ENCODE results near the gene MIAT.

MIAT gene

DNA sequence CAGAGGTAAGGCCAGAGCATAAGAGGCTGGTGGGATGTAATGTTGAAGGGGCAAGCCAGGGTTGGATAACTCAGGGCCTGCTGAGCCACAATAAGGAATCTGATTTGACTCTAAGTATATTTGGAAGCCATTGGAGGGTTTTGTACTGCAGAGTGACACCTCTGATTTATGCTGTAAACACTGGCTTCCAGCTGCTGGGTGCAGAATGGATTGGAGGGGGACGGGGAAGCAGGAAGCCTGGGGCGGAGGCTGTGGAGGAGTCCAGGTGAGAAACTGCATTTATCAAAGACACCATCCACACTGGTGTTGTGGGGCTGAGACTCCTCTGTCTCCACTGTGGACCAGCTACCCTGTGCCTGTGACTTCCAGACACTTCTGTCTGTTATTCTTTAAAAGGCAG is 26.8 kb downstream of the MIAT start:
- TF ChIP-seq CTCF (conservative IDR thresholded peaks at IDR 0.05; ENCODE audit: low read length) = no peak
- no peak for DNase-seq (ENCODE audit: low read depth)
- H3K4me3 ChIP-seq (ENCODE audit: low read length) = no peak overlapping the region

DNA sequence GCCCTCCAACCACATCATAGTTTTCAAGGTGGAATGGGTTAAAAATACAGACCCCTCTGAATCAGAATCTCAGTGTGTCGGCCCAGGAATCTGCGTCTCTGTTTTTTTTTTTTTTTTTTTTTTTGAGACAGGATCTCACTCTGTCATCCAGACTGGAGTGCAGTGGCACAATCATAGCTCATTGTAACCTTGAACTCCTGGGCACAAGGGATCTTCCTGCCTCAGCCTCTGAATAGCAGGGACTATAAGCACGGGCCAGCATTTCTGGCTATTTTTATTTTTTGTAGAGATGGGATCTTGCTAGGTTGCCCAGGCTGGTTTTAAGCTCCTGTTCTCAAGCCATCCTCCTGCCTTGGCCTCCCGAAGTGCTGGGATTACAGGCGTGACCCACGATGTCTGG is 28.2 kb downstream of the MIAT start:
- no peak for TF ChIP-seq CTCF (conservative IDR thresholded peaks at IDR 0.05; ENCODE audit: low read length)
- no peak for DNase-seq (ENCODE audit: low read depth)

DNA sequence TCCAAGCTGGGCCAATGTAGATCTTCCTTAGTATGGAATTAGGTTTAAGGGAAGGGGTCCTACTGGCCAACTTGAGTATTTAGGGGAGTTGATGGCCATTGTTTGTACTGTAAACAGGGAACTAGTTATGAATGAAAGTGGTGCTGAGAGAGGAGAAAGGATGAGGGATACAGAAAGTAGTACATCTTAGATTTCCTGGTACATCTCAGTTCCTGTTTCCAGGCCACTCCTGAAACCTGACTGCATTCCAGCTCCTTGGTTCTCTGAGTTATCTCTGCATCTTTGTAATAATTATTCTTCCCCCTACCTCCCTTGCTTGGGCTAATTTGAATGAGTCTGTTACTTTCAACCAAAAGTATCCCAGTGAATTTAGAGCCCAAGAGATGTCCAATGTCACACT is 30.1 kb downstream of the MIAT start:
- no peak for TF ChIP-seq CTCF (conservative IDR thresholded peaks at IDR 0.05; ENCODE audit: low read length)

More for the DNA sequence above, 28.2 kb downstream of the MIAT start:
- H3K4me3 ChIP-seq (ENCODE audit: low read length) = no peak overlapping the region

GRCh38 chr22:26689513-26690301 is 32.3 kb downstream of the MIAT start:
- DNase-seq (ENCODE audit: low read depth) = no peak
- no peak for TF ChIP-seq CTCF (conservative IDR thresholded peaks at IDR 0.05; ENCODE audit: low read length)
- H3K4me3 ChIP-seq (ENCODE audit: low read length) = no peak overlapping the region

More for the DNA sequence above, 30.1 kb downstream of the MIAT start:
- DNase-seq (ENCODE audit: low read depth) = no peak
- no peak overlapping the region for H3K4me3 ChIP-seq (ENCODE audit: low read length)

DNA sequence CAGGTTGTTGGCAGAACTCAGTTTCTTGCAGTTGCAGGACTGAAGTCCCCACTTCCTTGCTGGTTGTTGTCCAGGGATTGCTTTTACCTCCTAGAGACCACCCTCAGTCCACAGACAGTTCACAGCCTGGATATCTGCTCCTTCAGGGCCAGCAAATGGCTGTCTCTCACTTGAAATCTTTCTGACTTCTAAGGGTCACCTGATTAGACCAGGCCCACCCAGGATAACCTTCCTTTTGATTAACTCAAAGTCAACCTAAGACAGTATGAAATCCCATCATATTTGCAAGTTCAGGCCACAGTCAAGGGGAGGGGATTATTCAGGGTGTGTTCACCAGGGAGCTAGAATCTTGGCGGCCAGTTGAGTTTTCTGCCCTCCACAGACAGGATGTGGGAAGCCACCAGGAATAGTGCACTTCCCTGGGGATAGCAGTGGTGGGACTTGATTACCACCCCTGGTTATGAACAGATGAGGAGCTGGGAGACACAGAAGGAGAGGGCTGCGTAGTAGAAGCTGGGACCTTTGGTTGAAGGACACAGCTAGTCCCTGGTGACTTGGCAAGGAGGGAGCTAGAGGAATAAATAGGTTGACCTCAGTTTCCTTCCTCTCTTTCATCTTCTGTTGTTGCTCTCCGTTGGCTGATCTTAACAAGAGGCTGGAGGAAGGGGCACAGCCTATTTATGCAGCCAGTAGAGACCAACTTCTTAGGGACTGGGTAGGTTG is 33.4 kb downstream of the MIAT start:
- H3K4me3 ChIP-seq (ENCODE audit: low read length) = no peak overlapping the region
- no peak for TF ChIP-seq CTCF (conservative IDR thresholded peaks at IDR 0.05; ENCODE audit: low read length)
- no peak for DNase-seq (ENCODE audit: low read depth)

- no peak for TF ChIP-seq CTCF (conservative IDR thresholded peaks at IDR 0.05; ENCODE audit: low read length)
- H3K4me3 ChIP-seq (ENCODE audit: low read length) = no peak overlapping the region
- DNase-seq (ENCODE audit: low read depth) = no peak
These were observed 34.0 kb downstream of the MIAT start for GRCh38 chr22:26691377-26691716.

DNA sequence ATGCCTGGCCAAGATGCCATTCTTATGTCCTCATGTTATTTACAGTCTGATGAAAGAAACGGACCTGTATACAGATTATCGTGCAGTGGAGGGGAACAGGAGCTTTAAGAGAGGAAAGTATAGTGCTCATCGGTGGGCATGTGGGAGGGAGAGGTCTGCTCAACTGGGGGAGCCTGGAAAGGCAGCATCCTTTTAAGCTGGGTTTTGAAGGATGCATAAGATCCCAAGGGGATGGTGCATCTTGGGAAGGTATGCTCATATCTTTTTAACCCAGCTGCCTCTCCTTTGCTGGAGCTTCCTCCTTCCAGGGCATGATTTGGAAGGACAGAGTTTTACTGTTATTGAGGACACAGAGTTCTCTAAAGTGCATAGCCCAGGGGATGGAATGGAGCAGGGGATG is 34.8 kb downstream of the MIAT start:
- DNase-seq (ENCODE audit: low read depth) = no peak
- no peak for TF ChIP-seq CTCF (conservative IDR thresholded peaks at IDR 0.05; ENCODE audit: low read length)
- no peak overlapping the region for H3K4me3 ChIP-seq (ENCODE audit: low read length)

Data from AG10803 (cell line).